ENCODE results near the gene GPRC5B.

Gene GPRC5B

GRCh38 chr16:19916064-19916463 lies 31.4 kb upstream of the GPRC5B start:
- H3K36me3 ChIP-seq (ENCODE audit: insufficient read depth, low read length) = no peaks in the 10 kb centered on the region
- no peak for TF ChIP-seq FOXP2 (optimal IDR thresholded peaks at IDR 0.05; ENCODE audit: control extremely low read depth, extremely low read length, insufficient read depth)
- no peak overlapping the region for H3K27ac ChIP-seq
- no peak overlapping the region for H3K4me3 ChIP-seq
- no peaks in the 10 kb centered on the region for H3K9me3 ChIP-seq (ENCODE audit: low read depth, low read length)
- no peak overlapping the region for H3K9ac ChIP-seq (ENCODE audit: insufficient read length)
- no peak for DNase-seq (ENCODE audit: low read depth, low spot score)

DNA sequence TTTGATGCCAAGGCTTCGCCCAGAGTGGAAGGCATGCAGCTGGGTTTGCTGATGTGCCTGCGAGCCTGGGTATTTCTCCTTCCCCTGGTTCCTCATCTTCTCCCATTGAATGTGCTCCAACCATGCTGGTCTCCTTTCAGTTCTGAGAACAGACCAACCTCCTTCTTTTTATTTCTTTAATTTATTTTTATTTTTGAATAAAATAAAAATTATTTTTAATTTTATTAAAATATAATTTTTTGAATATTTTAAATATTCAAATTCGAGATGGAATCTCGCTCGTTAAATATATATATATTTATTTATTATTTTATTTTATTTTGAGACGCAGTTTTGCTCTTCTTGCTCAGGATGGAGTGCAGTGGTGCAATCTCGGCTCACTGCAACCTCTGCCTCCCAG lies 30.2 kb upstream of the GPRC5B start:
- no peaks in the 10 kb centered on the region for H3K9me3 ChIP-seq (ENCODE audit: low read depth, low read length)
- DNase-seq (ENCODE audit: low read depth, low spot score) = no peak
- H3K36me3 ChIP-seq (ENCODE audit: insufficient read depth, low read length) = no peaks in the 10 kb centered on the region
- no peak overlapping the region for H3K4me3 ChIP-seq
- no peak overlapping the region for H3K9ac ChIP-seq (ENCODE audit: insufficient read length)
- no peak for TF ChIP-seq POLR2AphosphoS5 (IDR thresholded peaks at IDR 0.05; ENCODE audit: borderline replicate concordance, low read depth, low read length)
- no peak for TF ChIP-seq FOXP2 (optimal IDR thresholded peaks at IDR 0.05; ENCODE audit: control extremely low read depth, extremely low read length, insufficient read depth)
- no peak for TF ChIP-seq EZH2 (IDR thresholded peaks at IDR 0.05)
- H3K27ac ChIP-seq = no peak overlapping the region

- no peak for DNase-seq (ENCODE audit: low read depth, low spot score)
- TF ChIP-seq POLR2AphosphoS5 (IDR thresholded peaks at IDR 0.05; ENCODE audit: borderline replicate concordance, low read depth, low read length) = no peak
- TF ChIP-seq FOXP2 (optimal IDR thresholded peaks at IDR 0.05; ENCODE audit: control extremely low read depth, extremely low read length, insufficient read depth) = no peak
- TF ChIP-seq EZH2 (IDR thresholded peaks at IDR 0.05) = no peak
- no peaks in the 10 kb centered on the region for H3K9me3 ChIP-seq (ENCODE audit: low read depth, low read length)
- H3K36me3 ChIP-seq (ENCODE audit: insufficient read depth, low read length) = no peaks in the 10 kb centered on the region
- H3K4me3 ChIP-seq = no peak overlapping the region
- no peak overlapping the region for H3K27ac ChIP-seq
- no peak overlapping the region for H3K9ac ChIP-seq (ENCODE audit: insufficient read length)
Observed at GRCh38 chr16:19913340-19913645, 28.6 kb upstream of the GPRC5B start.

- H3K9me3 ChIP-seq (ENCODE audit: low read depth, low read length) = no peaks in the 10 kb centered on the region
- no peak for TF ChIP-seq FOXP2 (optimal IDR thresholded peaks at IDR 0.05; ENCODE audit: control extremely low read depth, extremely low read length, insufficient read depth)
- no peak for TF ChIP-seq EZH2 (IDR thresholded peaks at IDR 0.05)
- TF ChIP-seq POLR2AphosphoS5 (IDR thresholded peaks at IDR 0.05; ENCODE audit: borderline replicate concordance, low read depth, low read length) = no peak
- no peak overlapping the region for H3K9ac ChIP-seq (ENCODE audit: insufficient read length)
- no peaks in the 10 kb centered on the region for H3K36me3 ChIP-seq (ENCODE audit: insufficient read depth, low read length)
- no peak overlapping the region for H3K27ac ChIP-seq
- no peak overlapping the region for H3K4me3 ChIP-seq
- no peak for DNase-seq (ENCODE audit: low read depth, low spot score)
Observed at GRCh38 chr16:19912455-19913339, 28.0 kb upstream of the GPRC5B start.

- Histone ChIP-seq H3K36me3 (ENCODE audit: insufficient read depth, low read length) (no peaks in the 10 kb centered on the region), H3K9me3 (ENCODE audit: low read depth, low read length) (no peaks in the 10 kb centered on the region), H3K27ac (no peak overlapping the region), H3K9ac (ENCODE audit: insufficient read length) (no peak overlapping the region), H3K4me3 (no peak overlapping the region)
- no peak for TF ChIP-seq FOXP2 (optimal IDR thresholded peaks at IDR 0.05; ENCODE audit: control extremely low read depth, extremely low read length, insufficient read depth)
- TF ChIP-seq POLR2AphosphoS5 (IDR thresholded peaks at IDR 0.05; ENCODE audit: borderline replicate concordance, low read depth, low read length) = no peak
- TF ChIP-seq EZH2 (IDR thresholded peaks at IDR 0.05) = no peak
- DNase-seq (ENCODE audit: low read depth, low spot score) = no peak
Observed at GRCh38 chr16:19911747-19912454, 27.3 kb upstream of the GPRC5B start.

DNA sequence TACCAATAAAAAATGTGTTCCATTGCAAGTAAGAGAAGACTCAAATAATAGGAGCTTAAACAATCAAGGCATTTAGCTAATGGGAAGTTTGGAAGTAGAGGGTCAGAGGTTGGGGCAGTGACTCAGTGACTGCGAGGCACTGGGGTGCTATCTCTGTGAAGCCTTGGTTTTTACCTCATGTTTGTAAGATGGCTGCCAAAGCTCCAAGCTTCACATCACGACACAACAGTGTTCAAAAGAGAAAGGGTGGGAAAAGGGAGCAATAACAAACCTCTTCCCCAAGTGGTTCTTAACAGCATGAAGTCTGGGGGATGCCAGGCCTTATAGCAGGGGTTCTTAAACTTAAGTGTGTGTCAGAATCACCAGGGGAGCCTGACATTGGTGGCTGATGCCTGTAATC lies 26.6 kb upstream of the GPRC5B start:
- TF ChIP-seq FOXP2 (optimal IDR thresholded peaks at IDR 0.05; ENCODE audit: control extremely low read depth, extremely low read length, insufficient read depth) (no peak), EZH2 (IDR thresholded peaks at IDR 0.05) (no peak), POLR2AphosphoS5 (IDR thresholded peaks at IDR 0.05; ENCODE audit: borderline replicate concordance, low read depth, low read length) (no peak)
- H3K36me3 ChIP-seq (ENCODE audit: insufficient read depth, low read length) = no peaks in the 10 kb centered on the region
- H3K4me3 ChIP-seq = no peak overlapping the region
- no peak for DNase-seq (ENCODE audit: low read depth, low spot score)
- no peak overlapping the region for H3K27ac ChIP-seq
- no peaks in the 10 kb centered on the region for H3K9me3 ChIP-seq (ENCODE audit: low read depth, low read length)
- no peak overlapping the region for H3K9ac ChIP-seq (ENCODE audit: insufficient read length)

DNA sequence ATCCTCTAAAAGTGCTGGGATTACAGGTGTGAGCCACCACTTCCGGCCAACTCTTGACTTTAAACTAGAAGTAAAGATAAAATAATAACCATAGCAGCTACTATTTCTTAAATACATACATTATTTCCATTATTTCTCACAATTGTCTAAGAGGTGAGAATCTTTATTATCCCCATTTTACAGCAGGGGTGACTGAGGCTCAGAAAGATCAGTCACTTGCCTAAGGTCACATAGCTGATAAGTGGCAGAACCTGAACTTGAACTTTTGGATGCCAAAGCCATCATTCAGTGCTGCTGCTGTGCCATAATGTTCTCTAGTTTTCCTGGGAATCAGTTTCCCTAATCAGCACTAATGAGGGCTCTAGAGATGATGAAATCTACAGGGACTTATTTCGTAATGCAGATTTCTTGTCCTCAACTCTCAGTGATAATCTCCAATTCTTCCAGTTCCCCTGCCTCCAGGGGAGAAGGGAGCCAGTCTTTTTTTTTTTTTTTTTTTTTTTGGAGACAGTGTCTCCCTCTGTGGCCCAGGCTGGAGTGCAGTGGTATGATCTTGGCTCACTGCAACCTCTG lies 25.2 kb upstream of the GPRC5B start:
- no peak overlapping the region for H3K4me3 ChIP-seq
- H3K9ac ChIP-seq (ENCODE audit: insufficient read length) = no peak overlapping the region
- H3K36me3 ChIP-seq (ENCODE audit: insufficient read depth, low read length) = no peaks in the 10 kb centered on the region
- peak; percentile 14 for DNase-seq (ENCODE audit: low read depth, low spot score)
- no peaks in the 10 kb centered on the region for H3K9me3 ChIP-seq (ENCODE audit: low read depth, low read length)
- H3K27ac ChIP-seq = no peak overlapping the region
- no peak for TF ChIP-seq EZH2 (IDR thresholded peaks at IDR 0.05)
- TF ChIP-seq FOXP2 (optimal IDR thresholded peaks at IDR 0.05; ENCODE audit: control extremely low read depth, extremely low read length, insufficient read depth) = no peak
- no peak for TF ChIP-seq POLR2AphosphoS5 (IDR thresholded peaks at IDR 0.05; ENCODE audit: borderline replicate concordance, low read depth, low read length)

DNA sequence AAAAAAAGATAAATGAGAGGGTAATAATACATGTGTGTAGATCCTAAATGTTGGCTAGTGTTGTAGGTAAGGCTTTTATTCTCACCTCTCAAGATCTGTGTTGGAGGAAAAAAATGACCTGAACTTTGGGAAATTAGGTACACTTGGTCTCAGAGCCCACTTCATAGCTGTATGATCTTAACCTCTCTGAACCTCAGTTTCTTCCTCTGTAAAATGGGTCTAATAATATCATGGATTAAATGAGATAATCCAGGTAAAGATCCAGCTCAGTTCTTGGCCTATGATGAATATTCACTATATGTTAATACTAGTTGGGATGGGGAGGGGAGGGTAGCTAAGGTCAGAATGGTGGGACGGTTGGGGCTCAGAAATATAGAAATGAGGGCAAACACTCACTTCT lies 24.3 kb upstream of the GPRC5B start:
- TF ChIP-seq POLR2AphosphoS5 (IDR thresholded peaks at IDR 0.05; ENCODE audit: borderline replicate concordance, low read depth, low read length) (no peak), EZH2 (IDR thresholded peaks at IDR 0.05) (no peak), FOXP2 (optimal IDR thresholded peaks at IDR 0.05; ENCODE audit: control extremely low read depth, extremely low read length, insufficient read depth) (no peak)
- H3K36me3 ChIP-seq (ENCODE audit: insufficient read depth, low read length) = no peaks in the 10 kb centered on the region
- H3K9me3 ChIP-seq (ENCODE audit: low read depth, low read length) = no peaks in the 10 kb centered on the region
- DNase-seq (ENCODE audit: low read depth, low spot score) = no peak
- H3K4me3 ChIP-seq = no peak overlapping the region
- no peak overlapping the region for H3K9ac ChIP-seq (ENCODE audit: insufficient read length)
- H3K27ac ChIP-seq = no peak overlapping the region

Measured in SK-N-MC (cell line).